GM12878 (cell line): ENCODE measurements around the gene TDRD12. TPM values are rescaled to one million over a fixed set of nuclear protein-coding genes. Genes with fewer than 3 reads are reported as not detected.

Source experiments
- ATAC-seq: fragments of 200-7000 bp; cut with Tn5 transposase; 3 replicates; pipeline ENCODE4 v1.9.1; 2020; ENCODE audit warnings: mild to moderate bottlenecking, moderate library complexity
- BruUV-seq: library from RNA; stranded (reverse); fragments of 400-500 nt; replicated peaks from 2 replicates; lab custom pipeline; 2021; lab: Mats Ljungman, UMichigan
- CTCF ChIA-PET: fragments of 300-600 bp; sonication (Branson Sonifier 250); formaldehyde crosslinking; extraction: SDS; loops from one replicate; lab custom pipeline; 2021; ENCODE audit warnings: inconsistent platforms; lab: Yijun Ruan, JAX
- POLR2A ChIA-PET: fragments of 350-600 bp; formaldehyde crosslinking; extraction: SDS; loops from one replicate; lab custom pipeline; 2021; ENCODE audit warnings: inconsistent platforms; lab: Charles Lee
- RAD21 ChIA-PET: fragments of 300-600 bp; sonication (Branson Sonifier 250); formaldehyde crosslinking; loops from one replicate; lab custom pipeline; 2023; ENCODE audit warnings: antibody characterized with exemption; ENCODE audit not compliant: unreplicated experiment; lab: Charles Lee
- SMC1A ChIA-PET: fragments of 300-600 bp; sonication (Branson Sonifier 250); formaldehyde crosslinking; loops from one replicate; lab custom pipeline; 2023; ENCODE audit not compliant: unreplicated experiment, uncharacterized antibody; lab: Charles Lee
- DNase-seq: peaks from one replicate; pipeline ENCODE4 v3.0.0-alpha.2; 2011; ENCODE audit warnings: low read depth, low spot score
- FAIRE-seq: peaks from 3 replicates; lab custom pipeline; 2011; peaks lifted over from hg19 to GRCh38; lab: Jason Lieb, UNC
- H2AFZ ChIP-seq: 2 replicates; pipeline ENCODE4 v1.6.0; 2011; ENCODE audit warnings: low read depth, low read length, control low read depth; ENCODE audit not compliant: control insufficient read depth
- H3K27ac ChIP-seq: 2 replicates; pipeline ENCODE4 v1.5.1; 2011; ENCODE audit warnings: control low read depth; ENCODE audit not compliant: control insufficient read depth, insufficient read depth
- H3K27me3 ChIP-seq, 2 experiments: replicated peaks in 1 of 2; 2 replicates each; pipeline versions ENCODE4 v1.6.0 to v1.6.1; 2011; ENCODE audit warnings: low read length in 1 of 2; ENCODE audit not compliant: control insufficient read depth in 2 of 2, insufficient read depth in 2 of 2
- H3K36me3 ChIP-seq, 2 experiments: 2 replicates each; pipeline ENCODE4 v1.5.1; 2011; ENCODE audit warnings: low read length in 1 of 2; ENCODE audit not compliant: control insufficient read depth in 2 of 2, insufficient read depth in 2 of 2
- H3K4me1 ChIP-seq: 2 replicates; pipeline ENCODE4 v1.6.1; 2011; ENCODE audit warnings: mild to moderate bottlenecking, low read length, moderate library complexity, mixed read lengths; ENCODE audit not compliant: control insufficient read depth, insufficient read depth
- H3K4me2 ChIP-seq: 2 replicates; pipeline ENCODE4 v1.6.0; 2011; ENCODE audit warnings: control low read depth; ENCODE audit not compliant: control insufficient read depth, insufficient read depth
- H3K4me3 ChIP-seq: fragments of 200-600 bp; sonication (generic); 2 replicates; pipeline ENCODE4 v1.5.1; 2016
- H3K79me2 ChIP-seq: 2 replicates; pipeline ENCODE4 v1.6.0; 2011; ENCODE audit warnings: low read length; ENCODE audit not compliant: control insufficient read depth, insufficient read depth
- H3K9ac ChIP-seq: 2 replicates; pipeline ENCODE4 v1.8.0; 2011; ENCODE audit warnings: low read length, control low read depth, mixed read lengths; ENCODE audit not compliant: control insufficient read depth, insufficient read depth
- H3K9me3 ChIP-seq: replicated peaks from 3 replicates; pipeline ENCODE4 v1.5.1; 2011; ENCODE audit warnings: mild to moderate bottlenecking, low read length; ENCODE audit not compliant: control insufficient read depth, insufficient read depth
- H4K20me1 ChIP-seq: 2 replicates; pipeline ENCODE4 v1.6.0; 2011; ENCODE audit not compliant: control insufficient read depth, insufficient read depth
- ATF3 ChIP-seq: IDR thresholded peaks from 2 replicates; pipeline ENCODE4 v1.6.1; 2011; ENCODE audit warnings: low read depth, mild to moderate bottlenecking, low read length, moderate library complexity, borderline replicate concordance; ENCODE audit errors: extremely low read depth
- BCL3 ChIP-seq: IDR thresholded peaks from 2 replicates; pipeline ENCODE4 v1.6.1; 2011; ENCODE audit warnings: borderline replicate concordance, low read depth, mild to moderate bottlenecking, moderate library complexity, low read length; ENCODE audit not compliant: insufficient read depth, poor library complexity, severe bottlenecking
- CEBPZ ChIP-seq: fragments of 150-350 bp; IDR thresholded peaks from 2 replicates; pipeline ENCODE4 v1.6.1; 2016; ENCODE audit warnings: low read depth, low read length
- CHD2 ChIP-seq: IDR thresholded peaks from 2 replicates; pipeline ENCODE4 v1.6.1; 2011; ENCODE audit warnings: low read depth, low read length, improper control_type of control experiment, borderline replicate concordance
- CREB1 ChIP-seq: IDR thresholded peaks from 2 replicates; pipeline ENCODE4 v1.6.1; 2012; ENCODE audit warnings: low read depth, mild to moderate bottlenecking, inconsistent platforms
- GABPA ChIP-seq: IDR thresholded peaks from 2 replicates; pipeline ENCODE4 v1.6.1; 2014; ENCODE audit warnings: antibody characterized with exemption, low read depth, mild to moderate bottlenecking, inconsistent platforms
- PKNOX1 ChIP-seq: fragments of 450-650 bp; IDR thresholded peaks from 2 replicates; pipeline ENCODE4 v1.6.1; 2016; ENCODE audit warnings: mild to moderate bottlenecking
- POLR2AphosphoS5 ChIP-seq: IDR thresholded peaks from 2 replicates; pipeline ENCODE4 v1.6.1; 2011; ENCODE audit warnings: mild to moderate bottlenecking, low read length, inconsistent platforms
- SIN3A ChIP-seq: IDR thresholded peaks from 2 replicates; pipeline ENCODE4 v1.6.1; 2012; ENCODE audit warnings: low read depth, low read length, improper control_type of control experiment
- YBX1 ChIP-seq: fragments of 450-650 bp; IDR thresholded peaks from 2 replicates; pipeline ENCODE4 v1.6.1; 2016; ENCODE audit warnings: antibody characterized with exemption
- WGBS: methylation state at CpG from one replicate; pipeline ENCODE4 v1.1.6; 2016; ENCODE audit warnings: low lambda C conversion rate; ENCODE audit not compliant: insufficient replicate concordance, insufficient coverage; ENCODE audit errors: missing lambda C conversion rate; 5-methylcytosine and 5-hydroxymethylcytosine counted together
- in situ Hi-C: fragments of 300-500 bp; cut with MboI; formaldehyde crosslinking; loops from 9 replicates; pipeline ENCODE4 v1.14.3; 2018; ENCODE audit warnings: mixed read lengths
- intact Hi-C: fragments of 100-400 bp; cut with micrococcal nuclease; formaldehyde crosslinking; loops from one replicate; pipeline ENCODE4 v1.14.2; 2022; ENCODE audit not compliant: unreplicated experiment
- polyA plus RNA-seq, 11 experiments: library from polyadenylated mRNA; depleted of rRNA in 4 of 11; unstranded in 6 of 11; stranded (reverse) in 5 of 11; fragments of >200 nt; fragmentation: Nextera tagmentation in 4 of 11; fragmentation: Illumina TruSeq in 1 of 11; extraction: Ambion mirVana in 4 of 11; extraction: Trizol in 1 of 11; gene quantifications; 1 replicate in 1 of 11; 2 replicates in 10 of 11; pipeline versions ENCODE4 v1.2.1 to v1.2.3, GENCODE V29; 2011 to 2016; ENCODE audit warnings: inconsistent platforms in 2 of 11, missing spikeins in 2 of 11, low read depth in 1 of 11
- total RNA-seq, 4 experiments: library from RNA; depleted of rRNA in 3 of 4; stranded (reverse); fragments of >200 nt in 3 of 4; fragmentation: Illumina TruSeq in 1 of 4; extraction: Trizol in 1 of 4; gene quantifications; 2 replicates each; pipeline versions ENCODE4 v1.2.1 to v1.2.3, GENCODE V29; 2013 to 2021

Gene TDRD12
- total and polyA plus RNA-seq, 10 of the 15 experiments (the other 5 are each of a cell fraction or from before 2014, with no cell fraction given), result 0.08 to 0.15 TPM; not detected in 8

- TF ChIP-seq POLR2AphosphoS5, result no peak
- TF ChIP-seq GABPA, result no peak
- TF ChIP-seq BCL3, result no peak
- TF ChIP-seq PKNOX1, result no peak
- TF ChIP-seq CEBPZ, result no peak
- TF ChIP-seq, all 136 proteins: peak for 0
These were observed 29.4 kb downstream of the TDRD12 start (continued) for GRCh38 chr19:32748948-32749347.

GRCh38 chr19:32749361-32749760 is 29.8 kb downstream of the TDRD12 start:
- no peaks in the 10 kb centered on the region; the same call in 2 of the 3 replicates for H3K9me3 ChIP-seq
- H4K20me1 ChIP-seq, result no peaks in the 10 kb centered on the region
- SMC1A ChIA-PET, result no interaction called here
- BruUV-seq, result no TSS peak
- H3K27ac ChIP-seq, result no peak overlapping the region
- TF ChIP-seq CREB1, result no peak
- no peak for TF ChIP-seq SIN3A
- TF ChIP-seq CHD2, result no peak
- no peak for TF ChIP-seq ATF3
- no peak for TF ChIP-seq YBX1
- H3K4me3 ChIP-seq, result no peak overlapping the region
- H3K4me1 ChIP-seq, result peaks cover 6% of the 10 kb centered on the region
- POLR2A ChIA-PET, result no interaction called here
- H3K4me2 ChIP-seq, result no peak overlapping the region
- H3K27me3 ChIP-seq, result no peaks in the 10 kb centered on the region; a peak in 1 of 4 replicates
- CTCF ChIA-PET, result interaction anchor here (2.1 kb wide), 1 partner anchor 149 kb away, joined by 5 read pairs; no protein-coding TSS in a partner anchor
- in situ Hi-C loops (no loop called here), intact Hi-C loops (no loop called here)
- no peak overlapping the region for H2AFZ ChIP-seq
- no peak for ATAC-seq
- RAD21 ChIA-PET, result no interaction called here
- FAIRE-seq, result no peak
- H3K36me3 ChIP-seq, result no peaks in the 10 kb centered on the region
- H3K79me2 ChIP-seq, result no peaks in the 10 kb centered on the region
- WGBS, result 24% methylated on average over 6 of the region's 6 CpGs
- no peak overlapping the region for H3K9ac ChIP-seq
- no peak for DNase-seq
